Calu3 (cell line): ENCODE measurements around the gene NHP2. TPM values are rescaled to one million over a fixed set of nuclear protein-coding genes. Genes with fewer than 3 reads are reported as not detected.

ENCODE experiments used
- BruUV-seq: library from RNA; stranded (reverse); fragments of 400-500 nt; replicated peaks from 2 replicates; lab custom pipeline; 2021; lab: Mats Ljungman, UMichigan
- CTCF ChIA-PET: fragments of 300-600 bp; sonication (Branson Sonifier 250); formaldehyde crosslinking; loops from one replicate; lab custom pipeline; 2022; ENCODE audit warnings: antibody characterized with exemption; lab: Charles Lee
- DNase-seq: peaks from one replicate; pipeline ENCODE4 v3.0.0; 2022
- H3K27ac Mint-ChIP-seq: one replicate; pipeline ENCODE4 v1.8.0; 2022; ENCODE audit warnings: mixed read lengths; ENCODE audit not compliant: unreplicated experiment
- H3K27me3 Mint-ChIP-seq: one replicate; pipeline ENCODE4 v1.8.0; 2022; ENCODE audit warnings: mixed read lengths; ENCODE audit not compliant: unreplicated experiment
- H3K36me3 Mint-ChIP-seq: one replicate; pipeline ENCODE4 v1.8.0; 2022; ENCODE audit warnings: mild to moderate bottlenecking, moderate library complexity, mixed read lengths; ENCODE audit not compliant: insufficient read depth, unreplicated experiment
- H3K4me1 Mint-ChIP-seq: one replicate; pipeline ENCODE4 v1.8.0; 2022; ENCODE audit warnings: mild to moderate bottlenecking, low read depth, mixed read lengths; ENCODE audit not compliant: unreplicated experiment
- H3K4me3 Mint-ChIP-seq: one replicate; pipeline ENCODE4 v1.8.0; 2022; ENCODE audit warnings: mild to moderate bottlenecking, low read depth, moderate library complexity, mixed read lengths; ENCODE audit not compliant: unreplicated experiment
- H3K9me3 Mint-ChIP-seq: one replicate; pipeline ENCODE4 v1.8.0; 2022; ENCODE audit warnings: low read depth, mixed read lengths; ENCODE audit not compliant: unreplicated experiment
- intact Hi-C: fragments of 100-400 bp; cut with micrococcal nuclease; formaldehyde crosslinking; loops from one replicate; pipeline ENCODE4 v1.10.0; 2022; ENCODE audit not compliant: unreplicated experiment
- total RNA-seq: library from RNA; stranded (reverse); gene quantifications from 2 replicates; pipeline ENCODE4 v1.2.3, GENCODE V29; 2022
- TF ChIP-seq, protein P1 (sequence below): fragments of 200-600 bp; IDR thresholded peaks from one replicate; pipeline ENCODE4 v1.8.0; 2022; ENCODE audit warnings: antibody characterized with exemption; ENCODE audit not compliant: unreplicated experiment

The NHP2 gene
- total RNA-seq, 1 experiment from 2014 or later: 182 TPM

- DNase-seq: no peak
- no TSS peak for BruUV-seq
- CTCF ChIA-PET: no interaction called here
- H3K4me3 Mint-ChIP-seq: no peak overlapping the region
- peaks cover 3% of the 10 kb centered on the region for H3K9me3 Mint-ChIP-seq
- TF ChIP-seq, protein P1, sequence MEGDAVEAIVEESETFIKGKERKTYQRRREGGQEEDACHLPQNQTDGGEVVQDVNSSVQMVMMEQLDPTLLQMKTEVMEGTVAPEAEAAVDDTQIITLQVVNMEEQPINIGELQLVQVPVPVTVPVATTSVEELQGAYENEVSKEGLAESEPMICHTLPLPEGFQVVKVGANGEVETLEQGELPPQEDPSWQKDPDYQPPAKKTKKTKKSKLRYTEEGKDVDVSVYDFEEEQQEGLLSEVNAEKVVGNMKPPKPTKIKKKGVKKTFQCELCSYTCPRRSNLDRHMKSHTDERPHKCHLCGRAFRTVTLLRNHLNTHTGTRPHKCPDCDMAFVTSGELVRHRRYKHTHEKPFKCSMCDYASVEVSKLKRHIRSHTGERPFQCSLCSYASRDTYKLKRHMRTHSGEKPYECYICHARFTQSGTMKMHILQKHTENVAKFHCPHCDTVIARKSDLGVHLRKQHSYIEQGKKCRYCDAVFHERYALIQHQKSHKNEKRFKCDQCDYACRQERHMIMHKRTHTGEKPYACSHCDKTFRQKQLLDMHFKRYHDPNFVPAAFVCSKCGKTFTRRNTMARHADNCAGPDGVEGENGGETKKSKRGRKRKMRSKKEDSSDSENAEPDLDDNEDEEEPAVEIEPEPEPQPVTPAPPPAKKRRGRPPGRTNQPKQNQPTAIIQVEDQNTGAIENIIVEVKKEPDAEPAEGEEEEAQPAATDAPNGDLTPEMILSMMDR: no peak
- H3K27me3 Mint-ChIP-seq: peaks cover 20% of the 10 kb centered on the region
- no peaks in the 10 kb centered on the region for H3K4me1 Mint-ChIP-seq
- H3K36me3 Mint-ChIP-seq: no peaks in the 10 kb centered on the region
- intact Hi-C loops: no loop called here
- H3K27ac Mint-ChIP-seq: no peak overlapping the region
Observed at GRCh38 chr5:178176791-178177190, 23.1 kb upstream of the NHP2 start.

GRCh38 chr5:178174456-178174855 lies 20.8 kb upstream of the NHP2 start:
- Mint-ChIP-seq H3K4me3 (no peak overlapping the region), H3K27ac (no peak overlapping the region), H3K27me3 (peaks cover 42% of the 10 kb centered on the region), H3K9me3 (no peaks in the 10 kb centered on the region), H3K4me1 (no peaks in the 10 kb centered on the region), H3K36me3 (no peaks in the 10 kb centered on the region)
- intact Hi-C loops: no loop called here
- no TSS peak for BruUV-seq
- CTCF ChIA-PET: no interaction called here
- TF ChIP-seq, protein P1: no peak
- no peak for DNase-seq

- no peaks in the 10 kb centered on the region for H3K4me1 Mint-ChIP-seq
Observed at GRCh38 chr5:178170455-178170854, 16.8 kb upstream of the NHP2 start.

DNA sequence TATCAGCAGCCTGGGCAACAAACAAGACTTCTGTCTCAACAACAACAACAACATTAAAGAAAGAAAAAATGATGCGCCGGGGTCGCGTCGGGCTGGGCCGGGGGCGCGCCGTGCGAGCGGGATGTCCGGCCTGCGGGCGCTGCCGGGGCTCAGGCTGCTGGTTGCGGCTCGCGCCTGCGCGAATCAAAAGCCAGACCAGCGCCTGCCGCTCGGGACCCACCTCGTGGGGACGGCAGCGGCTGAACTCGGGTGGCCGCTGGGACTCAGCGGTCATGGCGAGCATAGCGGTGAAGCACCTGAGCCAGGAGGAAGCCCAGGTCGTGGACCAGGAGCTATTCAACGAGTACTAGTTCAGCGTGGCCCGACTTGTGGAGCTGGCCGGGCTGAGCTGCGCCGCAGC lies 11.9 kb upstream of the NHP2 start:
- Mint-ChIP-seq H3K27ac (no peak overlapping the region), H3K36me3 (peaks cover 5% of the 10 kb centered on the region)
- intact Hi-C loops: no loop called here

More at GRCh38 chr5:178170455-178170854, 16.8 kb upstream of the NHP2 start:
- H3K9me3 Mint-ChIP-seq: no peaks in the 10 kb centered on the region
- CTCF ChIA-PET: interaction anchor here (0.6 to 0.9 kb wide), 4 partner anchors 10 to 1440 kb away, joined by 3 to 5 read pairs (median 3); no protein-coding TSS in a partner anchor
- no peak overlapping the region for H3K27ac Mint-ChIP-seq
- intact Hi-C loops: no loop called here
- TF ChIP-seq, protein P1: no peak
- no TSS peak for BruUV-seq
- DNase-seq: no peak
- H3K4me3 Mint-ChIP-seq: no peak overlapping the region
- no peaks in the 10 kb centered on the region for H3K36me3 Mint-ChIP-seq
- H3K27me3 Mint-ChIP-seq: peaks cover 34% of the 10 kb centered on the region

More for the DNA sequence above, 11.9 kb upstream of the NHP2 start:
- BruUV-seq: no TSS peak
- H3K4me3 Mint-ChIP-seq: no peak overlapping the region
- H3K9me3 Mint-ChIP-seq: no peaks in the 10 kb centered on the region
- CTCF ChIA-PET: interaction anchor here (1.8 kb wide), 1 partner anchor 90 kb away, joined by 5 read pairs; no protein-coding TSS in a partner anchor
- DNase-seq: no peak
- no peaks in the 10 kb centered on the region for H3K4me1 Mint-ChIP-seq
- peaks cover 47% of the 10 kb centered on the region for H3K27me3 Mint-ChIP-seq
- TF ChIP-seq, protein P1: no peak
